ENCODE measurements around the gene ATF4.

Gene ATF4

GRCh38 chr22:39520226-39521105, at the start of gene ATF4:
TSS of gene ATF4 (plus strand) at chr22:39520562. CDS start at chr22:39521446, 884 bp downstream.
- DNase-seq: peak; percentile 96

- DNase-seq: no peak
These were observed 48.8 kb upstream of the ATF4 start for GRCh38 chr22:39471381-39472141.

- DNase-seq: no peak
These were observed 47.5 kb upstream of the ATF4 start for GRCh38 chr22:39472570-39473556.

- DNase-seq: no peak
These were observed 46.5 kb upstream of the ATF4 start for GRCh38 chr22:39473851-39474250.

GRCh38 chr22:39474351-39475111, 45.8 kb upstream of the ATF4 start:
- no peak for DNase-seq

GRCh38 chr22:39475337-39475736, 45.0 kb upstream of the ATF4 start:
- DNase-seq: no peak

- DNase-seq: no peak
These were observed 44.5 kb upstream of the ATF4 start for GRCh38 chr22:39475902-39476301.

GRCh38 chr22:39476664-39477063, 43.7 kb upstream of the ATF4 start:
- no peak for DNase-seq

GRCh38 chr22:39477542-39477941, 42.8 kb upstream of the ATF4 start:
- no peak for DNase-seq

- DNase-seq: no peak
These were observed 41.9 kb upstream of the ATF4 start for GRCh38 chr22:39478441-39478850.

GRCh38 chr22:39479254-39479653, 41.1 kb upstream of the ATF4 start:
- DNase-seq: no peak

GRCh38 chr22:39480557-39480956, 39.8 kb upstream of the ATF4 start:
- no peak for DNase-seq

- no peak for DNase-seq
These were observed 39.3 kb upstream of the ATF4 start for GRCh38 chr22:39481054-39481453.

GRCh38 chr22:39481595-39481994, 38.8 kb upstream of the ATF4 start:
- DNase-seq: no peak

GRCh38 chr22:39482768-39483167, 37.6 kb upstream of the ATF4 start:
- no peak for DNase-seq

GRCh38 chr22:39486951-39487825, 33.2 kb upstream of the ATF4 start:
- DNase-seq: no peak

- DNase-seq: no peak
These were observed 32.4 kb upstream of the ATF4 start for GRCh38 chr22:39487826-39488520.

GRCh38 chr22:39488563-39489083, 31.7 kb upstream of the ATF4 start:
- DNase-seq: no peak

GRCh38 chr22:39489094-39490068, 31.0 kb upstream of the ATF4 start:
- no peak for DNase-seq
